Body of pancreas (tissue), 4 donors: Measurements from ENCODE around the gene USP7. TPM values are rescaled to one million over a fixed set of nuclear protein-coding genes. Genes with fewer than 3 reads are reported as not detected.

ENCODE experiments used
- ATAC-seq: fragments of 150-250 bp; one replicate; pipeline ENCODE4 v1.9.1; 2016
- DNase-seq, 4 donors: peaks; one replicate each; pipeline ENCODE4 v3.0.0-alpha.2; 2019
- H3K27ac ChIP-seq, 4 donors: fragments of 200-600 bp; sonication (generic); 1 replicate in 3 of 4; 2 replicates in 1 of 4; pipeline versions ENCODE4 v1.5.1 to v1.6.1; 2016 to 2019; ENCODE audit warnings: mild to moderate bottlenecking in 1 of 4, mixed read lengths in 1 of 4, moderate library complexity in 1 of 4
- H3K27me3 ChIP-seq, 2 donors: fragments of 200-600 bp; sonication (generic); one replicate each; pipeline ENCODE4 v1.6.0; 2016; ENCODE audit warnings: mild to moderate bottlenecking in 1 of 2
- H3K36me3 ChIP-seq, 2 donors: fragments of 200-600 bp; sonication (generic); replicated peaks in 1 of 2; 2 replicates each; pipeline ENCODE4 v1.5.1; 2016; ENCODE audit warnings: low read depth in 2 of 2; ENCODE audit not compliant: insufficient read depth in 1 of 2
- H3K4me1 ChIP-seq: fragments of 200-600 bp; sonication (generic); one replicate; pipeline ENCODE4 v1.6.0; 2016
- H3K4me3 ChIP-seq, 2 donors: fragments of 200-600 bp; sonication (generic); 1 replicate in 1 of 2; 2 replicates in 1 of 2; pipeline ENCODE4 v1.5.1; 2016 to 2019
- H3K9me3 ChIP-seq, 3 donors: fragments of 200-600 bp; sonication (generic); 1 replicate in 2 of 3; 2 replicates in 1 of 3; pipeline ENCODE4 v1.5.1; 2016
- CTCF ChIP-seq, 7 experiments: fragments of 450-650 bp in 4 of 7; fragments of 200-600 bp in 3 of 7; sonication (generic) in 3 of 7; IDR thresholded peaks; one replicate each; pipeline ENCODE4 v1.5.1; 2016 to 2019; ENCODE audit warnings: antibody characterized with exemption in 7 of 7
- POLR2A ChIP-seq, 3 donors: fragments of 450-650 bp; IDR thresholded peaks; one replicate each; pipeline ENCODE4 v1.6.1; 2016; ENCODE audit warnings: antibody characterized with exemption in 3 of 3, mild to moderate bottlenecking in 2 of 3
- WGBS, 2 donors: methylation state at CpG; one replicate each; pipeline ENCODE4 v1.1.5; 2017; 5-methylcytosine and 5-hydroxymethylcytosine counted together
- intact Hi-C: fragments of 100-400 bp; cut with DNase I; formaldehyde crosslinking; loops from one replicate; pipeline ENCODE4 v1.15.1; 2023
- total RNA-seq, 2 donors: library from RNA; depleted of rRNA; stranded (reverse); fragments of >200 nt; gene quantifications; one replicate each; pipeline ENCODE4 v1.1.0, GENCODE V29; 2016

USP7 gene
- total RNA-seq, 2 donors from 2014 or later = 36.1 to 38.2 TPM

- no peaks in the 10 kb centered on the region for H3K36me3 ChIP-seq
- peaks cover 78% of the 10 kb centered on the region for H3K4me1 ChIP-seq
- no peak overlapping the region for H3K4me3 ChIP-seq
- DNase-seq = no peak
- peak; percentile 19 for ATAC-seq
- TF ChIP-seq CTCF (IDR thresholded peaks at IDR 0.05) = no peak
- TF ChIP-seq POLR2A (IDR thresholded peaks at IDR 0.05) = no peak
- H3K27me3 ChIP-seq = no peaks in the 10 kb centered on the region
- intact Hi-C loops = no loop called here
- H3K9me3 ChIP-seq = no peaks in the 10 kb centered on the region
- H3K27ac ChIP-seq = peak overlapping the region in 2 of 4 donors; percentile 15 to 45
- WGBS, 2 donors = 54 to 90% methylated on average over 1 to 2 of the region's 2 CpGs
Measured at GRCh38 chr16:8955828-8956227, 7.9 kb downstream of the USP7 start.

- no peak for TF ChIP-seq CTCF (IDR thresholded peaks at IDR 0.05)
- no peak for TF ChIP-seq POLR2A (IDR thresholded peaks at IDR 0.05)
- Histone ChIP-seq H3K27me3 (no peaks in the 10 kb centered on the region), H3K4me1 (peaks cover 65% of the 10 kb centered on the region), H3K4me3 (no peak overlapping the region), H3K36me3 (no peaks in the 10 kb centered on the region), H3K27ac (no peak overlapping the region), H3K9me3 (no peaks in the 10 kb centered on the region)
- 61 to 73% methylated on average over 9 to 11 of the region's 11 CpGs for WGBS, 2 donors
- intact Hi-C loops = no loop called here
- ATAC-seq (no peak), DNase-seq (no peak)
Measured at GRCh38 chr16:8953064-8953463, 10.6 kb downstream of the USP7 start.

DNA sequence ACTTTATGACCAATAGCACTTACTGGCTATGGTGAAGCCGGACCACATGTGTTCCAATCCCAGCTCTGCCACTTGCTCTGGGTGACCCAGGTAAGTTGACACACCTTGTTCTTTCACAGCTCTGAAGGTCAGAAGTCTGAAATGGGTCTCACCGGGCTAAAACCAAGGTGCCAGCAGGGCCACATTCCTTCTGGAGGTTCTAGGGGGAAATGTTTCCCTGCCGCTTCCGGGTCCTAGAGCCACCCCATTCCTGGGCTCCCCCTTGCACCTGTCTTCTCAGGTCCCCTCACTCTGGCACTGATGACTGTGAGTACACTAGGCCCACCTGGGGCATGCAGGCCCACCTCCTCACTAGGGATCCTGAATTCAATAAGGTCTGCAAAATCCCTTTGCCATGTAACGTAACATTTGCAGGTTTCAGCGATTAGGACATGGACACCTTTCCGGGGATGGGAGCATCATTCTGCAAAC is 11.4 kb downstream of the USP7 start:
- ATAC-seq (peak; percentile 45), DNase-seq (peak in 2 of 4 donors; percentile 19 to 43)
- peaks cover 65% of the 10 kb centered on the region for H3K4me1 ChIP-seq
- H3K36me3 ChIP-seq = no peaks in the 10 kb centered on the region
- 60 to 61% methylated on average over 7 of the region's 7 CpGs for WGBS, 2 donors
- H3K27ac ChIP-seq = no peak overlapping the region
- H3K9me3 ChIP-seq = no peaks in the 10 kb centered on the region
- intact Hi-C loops = no loop called here
- H3K27me3 ChIP-seq = no peaks in the 10 kb centered on the region
- no peak overlapping the region for H3K4me3 ChIP-seq
- TF ChIP-seq CTCF (IDR thresholded peaks at IDR 0.05) (no peak), POLR2A (IDR thresholded peaks at IDR 0.05) (no peak)

DNA sequence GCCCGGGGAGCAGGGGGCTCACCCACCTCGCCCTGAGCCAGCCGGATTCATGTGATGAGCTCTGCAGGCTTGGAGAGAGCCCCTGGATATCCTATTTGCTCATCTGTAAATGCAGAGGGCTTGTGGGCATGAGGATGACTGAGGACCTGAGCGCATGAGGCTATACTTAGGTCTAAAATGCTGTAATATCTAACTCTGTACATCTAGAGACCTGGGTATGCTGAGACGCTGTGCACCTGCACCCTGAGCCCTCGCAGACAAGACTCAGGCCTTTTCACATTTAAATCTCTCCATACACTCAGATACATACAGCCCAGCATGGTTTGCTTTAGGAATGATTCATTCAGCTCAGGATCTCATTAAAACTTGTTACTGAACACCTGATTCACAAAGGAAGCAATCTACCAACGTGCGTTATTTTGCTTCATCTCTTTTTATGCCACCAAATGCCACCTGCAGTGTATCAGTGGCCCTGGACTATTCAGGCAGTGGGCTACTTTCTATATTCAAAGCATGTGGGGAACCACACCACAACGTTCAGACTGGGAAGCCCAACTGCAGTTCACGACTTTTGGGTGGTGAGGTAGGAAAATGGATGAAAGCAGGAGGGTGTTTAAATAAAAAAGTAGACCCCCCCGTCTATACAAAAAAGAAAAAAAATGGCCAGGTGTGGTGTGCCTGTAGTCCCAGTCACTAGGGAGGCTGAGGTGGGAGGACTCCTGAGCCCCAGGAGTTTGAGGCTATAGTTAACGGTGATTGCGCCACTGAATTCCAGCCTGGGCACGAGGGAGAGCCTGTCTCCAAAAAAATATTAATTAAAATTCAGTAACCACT is 12.0 kb downstream of the USP7 start:
- Histone ChIP-seq H3K36me3 (no peaks in the 10 kb centered on the region), H3K4me3 (no peak overlapping the region), H3K9me3 (no peaks in the 10 kb centered on the region), H3K4me1 (peaks cover 63% of the 10 kb centered on the region), H3K27me3 (no peaks in the 10 kb centered on the region), H3K27ac (no peak overlapping the region)
- TF ChIP-seq POLR2A (IDR thresholded peaks at IDR 0.05) = no peak
- TF ChIP-seq CTCF (IDR thresholded peaks at IDR 0.05) = no peak
- DNase-seq (no peak), ATAC-seq (no peak)
- WGBS, 2 donors = 57 to 64% methylated on average over 12 to 14 of the region's 14 CpGs
- intact Hi-C loops = no loop called here
